Glutamatergic neuron (in vitro differentiated cells): ENCODE results near the gene PLCXD1. TPM values are rescaled to one million over a fixed set of nuclear protein-coding genes. Genes with fewer than 3 reads are reported as not detected.

Source experiments
- DNase-seq: peaks from one replicate; pipeline ENCODE4 v3.0.0; 2022
- H3K27ac Mint-ChIP-seq: one replicate; pipeline ENCODE4 v1.8.0; 2020; ENCODE audit warnings: mild to moderate bottlenecking, mixed read lengths, inconsistent platforms; ENCODE audit not compliant: unreplicated experiment
- H3K27me3 Mint-ChIP-seq: one replicate; pipeline ENCODE4 v1.8.0; 2020; ENCODE audit warnings: mild to moderate bottlenecking, moderate library complexity, mixed read lengths, inconsistent platforms; ENCODE audit not compliant: unreplicated experiment
- H3K36me3 Mint-ChIP-seq: one replicate; pipeline ENCODE4 v1.8.0; 2020; ENCODE audit warnings: mild to moderate bottlenecking, mixed read lengths, inconsistent platforms; ENCODE audit not compliant: unreplicated experiment
- H3K4me1 Mint-ChIP-seq: one replicate; pipeline ENCODE4 v1.8.0; 2020; ENCODE audit warnings: mild to moderate bottlenecking, low read depth, mixed read lengths, inconsistent platforms; ENCODE audit not compliant: unreplicated experiment
- H3K4me3 Mint-ChIP-seq: one replicate; pipeline ENCODE4 v1.8.0; 2020; ENCODE audit warnings: mild to moderate bottlenecking, mixed read lengths, inconsistent platforms; ENCODE audit not compliant: unreplicated experiment
- H3K9me3 Mint-ChIP-seq: one replicate; pipeline ENCODE4 v1.8.0; 2020; ENCODE audit warnings: mild to moderate bottlenecking, moderate library complexity, mixed read lengths, inconsistent platforms; ENCODE audit not compliant: unreplicated experiment
- CTCF ChIP-seq: fragments of 200-600 bp; sonication (generic); IDR thresholded peaks from one replicate; pipeline ENCODE4 v1.5.0; 2021; ENCODE audit not compliant: partially characterized antibody, unreplicated experiment
- total RNA-seq: library from RNA; stranded (reverse); fragmentation: NEBNext Ultra II Directional; extraction: Animal tissue kit (Norgen Biotek cat#: 25700); gene quantifications from one replicate; pipeline ENCODE4 v1.2.1, GENCODE V29; 2021; ENCODE audit not compliant: unreplicated experiment

PLCXD1 gene
- total RNA-seq, 1 donor from 2014 or later: 36.4 TPM

- peaks cover 7% of the 10 kb centered on the region for H3K27me3 Mint-ChIP-seq
- H3K4me1 Mint-ChIP-seq: no peaks in the 10 kb centered on the region
- TF ChIP-seq CTCF: no peak
- no peak overlapping the region for H3K27ac Mint-ChIP-seq
- peaks cover 18% of the 10 kb centered on the region for H3K36me3 Mint-ChIP-seq
- peaks cover 18% of the 10 kb centered on the region for H3K9me3 Mint-ChIP-seq
- no peak overlapping the region for H3K4me3 Mint-ChIP-seq
- DNase-seq: peak; percentile 7
Measured at GRCh38 chrX:334971-335757, 54.0 kb downstream of the PLCXD1 start.

GRCh38 chrX:335758-336155 is 54.6 kb downstream of the PLCXD1 start:
- H3K36me3 Mint-ChIP-seq: peaks cover 18% of the 10 kb centered on the region
- no peak overlapping the region for H3K27ac Mint-ChIP-seq
- H3K4me1 Mint-ChIP-seq: no peaks in the 10 kb centered on the region
- TF ChIP-seq CTCF: no peak
- DNase-seq: no peak
- H3K27me3 Mint-ChIP-seq: peaks cover 8% of the 10 kb centered on the region
- peaks cover 18% of the 10 kb centered on the region for H3K9me3 Mint-ChIP-seq
- no peak overlapping the region for H3K4me3 Mint-ChIP-seq

GRCh38 chrX:336227-336626 is 55.0 kb downstream of the PLCXD1 start:
- H3K4me3 Mint-ChIP-seq: no peak overlapping the region
- H3K27me3 Mint-ChIP-seq: peaks cover 8% of the 10 kb centered on the region
- no peaks in the 10 kb centered on the region for H3K4me1 Mint-ChIP-seq
- TF ChIP-seq CTCF: no peak
- no peak overlapping the region for H3K27ac Mint-ChIP-seq
- peaks cover 18% of the 10 kb centered on the region for H3K36me3 Mint-ChIP-seq
- peaks cover 18% of the 10 kb centered on the region for H3K9me3 Mint-ChIP-seq
- DNase-seq: no peak

- Mint-ChIP-seq H3K4me3 (no peak overlapping the region), H3K27ac (peak overlapping the region; percentile 22), H3K9me3 (peaks cover 21% of the 10 kb centered on the region), H3K27me3 (peaks cover 11% of the 10 kb centered on the region), H3K36me3 (peaks cover 23% of the 10 kb centered on the region), H3K4me1 (no peaks in the 10 kb centered on the region)
- TF ChIP-seq CTCF: no peak
- DNase-seq: no peak
Measured at GRCh38 chrX:337331-337831, 56.2 kb downstream of the PLCXD1 start.

GRCh38 chrX:338281-338835 is 57.2 kb downstream of the PLCXD1 start:
- no peak for DNase-seq
- peaks cover 23% of the 10 kb centered on the region for H3K36me3 Mint-ChIP-seq
- H3K4me1 Mint-ChIP-seq: no peaks in the 10 kb centered on the region
- no peak for TF ChIP-seq CTCF
- no peak overlapping the region for H3K27ac Mint-ChIP-seq
- peaks cover 21% of the 10 kb centered on the region for H3K9me3 Mint-ChIP-seq
- no peak overlapping the region for H3K4me3 Mint-ChIP-seq
- peaks cover 10% of the 10 kb centered on the region for H3K27me3 Mint-ChIP-seq
